CD14-positive monocyte (primary cell): ENCODE data around the gene COA5. TPM values are rescaled to one million over a fixed set of nuclear protein-coding genes. Genes with fewer than 3 reads are reported as not detected.

Source experiments
- DNase-seq, 3 donors: peaks; one replicate each; pipeline ENCODE4 v3.0.0-alpha.2; 2011 to 2022
- H2AFZ ChIP-seq: 2 replicates; pipeline ENCODE4 v1.6.0; 2012; ENCODE audit warnings: mild to moderate bottlenecking, low read depth, low read length, inconsistent platforms; ENCODE audit not compliant: insufficient read depth, poor library complexity, severe bottlenecking
- H3K27ac ChIP-seq, 2 donors: 1 replicate in 1 of 2; 2 replicates in 1 of 2; pipeline ENCODE4 v1.5.1; 2012 to 2013; ENCODE audit warnings: low read length in 2 of 2, control low read depth in 1 of 2, inconsistent platforms in 1 of 2, low read depth in 1 of 2, mild to moderate bottlenecking in 1 of 2
- H3K27me3 ChIP-seq, 2 donors: one replicate each; pipeline versions ENCODE4 v1.6.0 to v1.6.1; 2011 to 2013; ENCODE audit warnings: low read length in 2 of 2; ENCODE audit not compliant: control insufficient read depth in 2 of 2, insufficient read depth in 2 of 2
- H3K36me3 ChIP-seq, 2 donors: replicated peaks in 1 of 2; 1 replicate in 1 of 2; 2 replicates in 1 of 2; pipeline versions ENCODE4 v1.5.1 to v1.6.1; 2012 to 2013; ENCODE audit warnings: low read length in 2 of 2, control low read depth in 1 of 2, inconsistent platforms in 1 of 2, mild to moderate bottlenecking in 1 of 2; ENCODE audit not compliant: insufficient read depth in 2 of 2, control insufficient read depth in 1 of 2
- H3K4me1 ChIP-seq, 2 donors: 1 replicate in 1 of 2; 2 replicates in 1 of 2; pipeline versions ENCODE4 v1.5.1 to v1.6.1; 2012 to 2013; ENCODE audit warnings: low read length in 2 of 2, control low read depth in 1 of 2, inconsistent platforms in 1 of 2, mild to moderate bottlenecking in 1 of 2, moderate library complexity in 1 of 2; ENCODE audit not compliant: insufficient read depth in 2 of 2, control insufficient read depth in 1 of 2
- H3K4me2 ChIP-seq: replicated peaks from 2 replicates; pipeline ENCODE3; 2012; ENCODE audit warnings: low read length, moderate library complexity, mild to moderate bottlenecking; ENCODE audit not compliant: poor library complexity, severe bottlenecking; ENCODE audit errors: extremely low read depth
- H3K4me3 ChIP-seq, 3 experiments: fragments of 200-600 bp in 1 of 3; sonication (generic) in 1 of 3; replicated peaks in 1 of 3; 1 replicate in 2 of 3; 2 replicates in 1 of 3; pipeline ENCODE4 v1.5.1; 2011 to 2013; ENCODE audit warnings: low read length in 3 of 3, mild to moderate bottlenecking in 3 of 3, control low read depth in 2 of 3, low read depth in 2 of 3, inconsistent platforms in 1 of 3, moderate library complexity in 1 of 3
- H3K79me2 ChIP-seq: 2 replicates; pipeline ENCODE4 v1.6.0; 2012; ENCODE audit warnings: mild to moderate bottlenecking, control low read depth, inconsistent platforms, low read length, moderate library complexity; ENCODE audit not compliant: insufficient read depth
- H3K9ac ChIP-seq: 2 replicates; pipeline ENCODE4 v1.6.0; 2017; ENCODE audit warnings: low read length, mild to moderate bottlenecking; ENCODE audit not compliant: insufficient read depth, poor library complexity, severe bottlenecking
- H3K9me3 ChIP-seq, 2 donors: replicated peaks in 1 of 2; 1 replicate in 1 of 2; 2 replicates in 1 of 2; pipeline versions ENCODE4 v1.5.1 to v1.6.1; 2012 to 2013; ENCODE audit warnings: low read length in 2 of 2, control low read depth in 1 of 2; ENCODE audit not compliant: control insufficient read depth in 1 of 2, insufficient read depth in 1 of 2
- H4K20me1 ChIP-seq: 2 replicates; pipeline ENCODE4 v1.6.0; 2012; ENCODE audit warnings: mild to moderate bottlenecking, low read length, control low read depth, moderate library complexity; ENCODE audit not compliant: insufficient read depth
- H3K27ac Mint-ChIP-seq, 7 donors: one replicate each; pipeline ENCODE4 v1.8.0; 2020; ENCODE audit warnings: mild to moderate bottlenecking in 7 of 7, mixed read lengths in 7 of 7, moderate library complexity in 6 of 7, inconsistent platforms in 2 of 7
- H3K27me3 Mint-ChIP-seq, 3 donors: one replicate each; pipeline ENCODE4 v1.8.0; 2021 to 2022; ENCODE audit warnings: low read depth in 3 of 3, mild to moderate bottlenecking in 3 of 3, mixed read lengths in 3 of 3, moderate library complexity in 3 of 3, inconsistent platforms in 1 of 3
- H3K36me3 Mint-ChIP-seq, 2 donors: one replicate each; pipeline ENCODE4 v1.8.0; 2020; ENCODE audit warnings: mixed read lengths in 2 of 2, inconsistent platforms in 1 of 2, mild to moderate bottlenecking in 1 of 2
- H3K4me1 Mint-ChIP-seq: one replicate; pipeline ENCODE4 v1.8.0; 2020; ENCODE audit warnings: mild to moderate bottlenecking, mixed read lengths
- H3K4me3 Mint-ChIP-seq, 2 donors: one replicate each; pipeline ENCODE4 v1.8.0; 2020; ENCODE audit warnings: mild to moderate bottlenecking in 2 of 2, mixed read lengths in 2 of 2, moderate library complexity in 1 of 2
- H3K9me3 Mint-ChIP-seq, 7 donors: one replicate each; pipeline ENCODE4 v1.8.0; 2020 to 2022; ENCODE audit warnings: mixed read lengths in 7 of 7, mild to moderate bottlenecking in 6 of 7, moderate library complexity in 6 of 7, inconsistent platforms in 2 of 7
- CTCF ChIP-seq: fragments of 200-600 bp; IDR thresholded peaks from one replicate; pipeline ENCODE4 v1.8.0; 2022; ENCODE audit warnings: antibody characterized with exemption, mild to moderate bottlenecking
- WGBS: methylation state at CpG from one replicate; pipeline ENCODE4 v1.1.5; 2013; ENCODE audit warnings: missing lambda C conversion rate; ENCODE audit not compliant: insufficient coverage; 5-methylcytosine and 5-hydroxymethylcytosine counted together
- intact Hi-C, 2 donors: fragments of 100-400 bp; cut with micrococcal nuclease; formaldehyde crosslinking; loops; one replicate each; pipeline versions ENCODE4 v1.15.0 to v1.15.1; 2023
- polyA plus RNA-seq, 3 donors: library from polyadenylated mRNA; depleted of rRNA in 1 of 3; unstranded in 2 of 3; stranded (reverse) in 1 of 3; fragments of 300-500 nt in 2 of 3; fragments of >200 nt in 1 of 3; fragmentation: Illumina TruSeq in 2 of 3; gene quantifications; 1 replicate in 2 of 3; 2 replicates in 1 of 3; pipeline ENCODE4 v1.2.3, GENCODE V29; 2012 to 2021

The COA5 gene
- polyA plus RNA-seq, 3 donors = 27.3 to 42.9 (median 39.0) TPM

DNA sequence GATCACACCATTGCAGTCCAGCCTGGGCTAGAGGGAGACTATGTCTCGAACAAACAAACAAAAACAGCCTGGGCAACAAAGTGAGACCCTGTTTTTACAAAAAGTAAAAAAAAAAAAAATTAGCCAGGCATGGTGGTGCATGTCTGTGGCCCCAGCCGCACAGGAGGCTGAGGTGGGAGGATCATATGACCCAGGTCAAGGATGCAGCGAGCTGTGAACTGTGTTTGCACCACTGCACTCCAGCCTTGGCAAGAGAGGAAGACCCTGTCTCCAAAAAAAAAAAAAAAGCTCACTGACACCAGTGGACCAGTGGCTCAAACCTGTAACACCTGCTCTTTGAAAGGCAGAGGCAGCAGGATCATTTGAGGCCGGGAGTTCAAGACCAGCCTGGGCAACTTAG, 40.1 kb upstream of the COA5 start:
- no peak overlapping the region for H3K27ac Mint-ChIP-seq
- peaks cover 0 to 1% (median 0%) of the 10 kb centered on the region in 7 donors for H3K9me3 Mint-ChIP-seq
- intact Hi-C loops = loop anchor here (2.0 to 5.0 kb wide), 3 partner anchors 188 to 419 kb away; no protein-coding TSS in a partner anchor
- peaks cover 44 to 66% of the 10 kb centered on the region in 2 donors for H3K36me3 Mint-ChIP-seq
- H3K4me2 ChIP-seq = no peak overlapping the region
- H3K27me3 Mint-ChIP-seq = no peaks in the 10 kb centered on the region
- no peaks in the 10 kb centered on the region for H3K79me2 ChIP-seq
- H3K9ac ChIP-seq = no peak overlapping the region
- peaks cover 4% of the 10 kb centered on the region for H4K20me1 ChIP-seq
- no peak for TF ChIP-seq CTCF
- peaks cover 9% of the 10 kb centered on the region for H3K4me1 Mint-ChIP-seq
- H3K27me3 ChIP-seq = no peaks in the 10 kb centered on the region
- no peak overlapping the region for H3K4me3 ChIP-seq
- no peak overlapping the region for H2AFZ ChIP-seq
- peaks cover 27 to 56% of the 10 kb centered on the region in 2 donors for H3K36me3 ChIP-seq
- WGBS = 100% methylated on average over 3 of the region's 4 CpGs
- no peak for DNase-seq
- H3K4me1 ChIP-seq = no peaks in the 10 kb centered on the region
- H3K9me3 ChIP-seq = no peaks in the 10 kb centered on the region
- H3K27ac ChIP-seq = no peak overlapping the region
- no peak overlapping the region for H3K4me3 Mint-ChIP-seq

DNA sequence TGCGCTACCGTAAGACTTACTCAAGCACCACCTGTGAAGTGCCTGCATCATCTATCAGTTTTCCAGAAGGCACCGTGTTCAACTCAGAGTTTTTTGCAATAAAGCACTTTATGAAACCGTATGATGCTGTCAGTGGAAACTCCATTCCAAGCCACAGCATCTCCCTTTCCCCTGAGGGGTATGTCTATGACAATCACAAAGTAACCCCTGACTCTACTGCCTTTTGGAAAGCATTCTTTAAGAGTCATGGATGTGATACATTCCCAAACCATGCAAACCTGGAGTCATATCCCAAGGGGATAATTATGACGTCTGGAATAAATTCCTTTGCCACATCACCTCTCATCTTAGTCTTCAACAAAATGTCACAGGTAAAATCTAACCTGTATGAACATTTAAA, 39.3 kb upstream of the COA5 start:
- Histone ChIP-seq H3K9ac (no peak overlapping the region), H3K9me3 (no peaks in the 10 kb centered on the region), H3K4me2 (no peak overlapping the region), H4K20me1 (peaks cover 4% of the 10 kb centered on the region), H3K79me2 (no peaks in the 10 kb centered on the region), H2AFZ (no peak overlapping the region), H3K4me3 (no peak overlapping the region), H3K27ac (no peak overlapping the region), H3K4me1 (no peaks in the 10 kb centered on the region), H3K27me3 (no peaks in the 10 kb centered on the region), H3K36me3 (peaks cover 33 to 65% of the 10 kb centered on the region in 2 donors)
- Mint-ChIP-seq H3K27ac (no peak overlapping the region), H3K27me3 (no peaks in the 10 kb centered on the region), H3K4me3 (no peak overlapping the region), H3K36me3 (peaks cover 43 to 65% of the 10 kb centered on the region in 2 donors), H3K9me3 (peaks cover 0 to 1% (median 0%) of the 10 kb centered on the region in 7 donors), H3K4me1 (peaks cover 5% of the 10 kb centered on the region)
- DNase-seq = no peak
- TF ChIP-seq CTCF = no peak
- WGBS = 100% methylated on average over 2 of the region's 5 CpGs
- intact Hi-C loops = loop anchor here (2.0 to 5.0 kb wide), 3 partner anchors 189 to 420 kb away; no protein-coding TSS in a partner anchor
